HG03280 (cell line): ENCODE data around the gene LPP.

Experiments
- ATAC-seq: cut with Tn5 transposase; IDR thresholded peaks from one replicate; pipeline ENCODE4 v1.9.1; 2021; ENCODE audit warnings: mild to moderate bottlenecking, moderate library complexity; ENCODE audit not compliant: unreplicated experiment

LPP gene

DNA sequence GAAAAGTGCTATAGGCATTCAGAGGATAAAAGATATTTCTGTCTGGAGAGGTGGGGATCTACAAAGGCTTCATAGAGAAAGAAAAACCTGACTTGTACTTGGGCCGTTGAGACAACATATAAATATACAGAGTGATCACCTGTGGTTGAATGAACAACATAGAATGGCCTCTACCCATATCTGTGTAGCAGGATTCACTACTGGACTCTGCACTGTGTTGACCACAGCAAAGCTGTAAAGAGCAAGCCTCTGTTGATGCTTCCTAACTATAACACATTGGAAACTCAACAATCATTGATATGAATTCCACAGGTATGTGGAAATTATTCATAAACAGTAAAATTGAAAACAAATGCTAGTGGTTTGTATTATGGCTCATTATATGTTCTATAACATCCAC is 19.1 kb upstream of the LPP start:
- ATAC-seq: no peak

DNA sequence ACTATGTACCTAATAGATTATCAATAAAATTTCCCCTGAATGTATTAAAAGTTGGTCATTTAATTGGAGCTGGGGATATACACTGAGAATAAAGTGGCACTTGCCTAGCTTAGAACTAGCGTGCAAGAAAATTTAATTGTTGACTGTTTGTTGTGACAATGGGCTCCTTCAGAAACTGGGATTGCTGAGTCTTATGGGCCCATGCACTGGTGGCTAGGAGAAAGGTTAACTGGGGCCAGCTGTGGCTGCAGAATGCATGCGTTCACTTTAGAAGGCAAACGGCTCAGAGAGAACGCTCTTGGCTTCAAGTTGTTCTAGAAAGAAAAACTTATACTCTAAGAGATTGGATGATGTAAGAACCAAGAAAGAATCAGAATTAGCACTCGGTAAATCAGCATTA is 18.7 kb upstream of the LPP start:
- no peak for ATAC-seq

DNA sequence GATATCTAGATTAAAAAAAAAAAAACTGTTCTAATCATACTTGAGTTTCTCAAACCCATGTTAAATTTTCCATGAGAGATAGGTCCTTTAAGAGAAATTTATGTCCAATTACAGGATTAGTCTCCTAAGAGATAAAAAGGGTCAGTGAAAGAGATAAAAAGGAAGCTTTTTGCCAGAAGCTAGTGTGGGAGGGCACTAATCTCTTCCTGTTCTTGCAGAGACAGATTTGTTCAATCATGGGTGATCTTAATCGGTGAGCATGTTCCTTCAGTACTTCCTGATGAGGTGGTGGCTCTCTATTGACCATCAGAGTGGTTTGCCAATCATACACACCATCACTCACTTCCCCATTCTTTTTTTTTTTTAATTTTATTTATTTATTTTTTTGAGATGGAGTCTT is 16.9 kb upstream of the LPP start:
- no peak for ATAC-seq

DNA sequence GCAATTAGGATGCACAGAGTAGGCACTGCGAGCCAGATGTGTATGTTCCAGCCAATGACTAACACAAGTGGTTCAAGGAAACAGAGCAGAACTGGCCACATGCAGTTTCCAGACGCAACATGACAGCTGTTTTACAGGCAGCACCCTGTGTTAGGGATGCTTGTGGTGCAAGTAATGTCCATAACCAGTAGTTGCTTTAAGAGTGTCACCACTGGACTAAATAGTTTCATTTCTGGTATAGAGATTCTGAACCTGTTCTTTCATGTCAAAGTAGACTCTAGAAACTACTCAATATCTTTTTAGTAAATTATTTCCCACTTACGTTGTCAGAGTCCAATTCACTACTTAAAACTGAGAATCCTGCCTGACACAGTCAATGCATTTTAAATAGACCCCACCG is 14.5 kb upstream of the LPP start:
- ATAC-seq: no peak

DNA sequence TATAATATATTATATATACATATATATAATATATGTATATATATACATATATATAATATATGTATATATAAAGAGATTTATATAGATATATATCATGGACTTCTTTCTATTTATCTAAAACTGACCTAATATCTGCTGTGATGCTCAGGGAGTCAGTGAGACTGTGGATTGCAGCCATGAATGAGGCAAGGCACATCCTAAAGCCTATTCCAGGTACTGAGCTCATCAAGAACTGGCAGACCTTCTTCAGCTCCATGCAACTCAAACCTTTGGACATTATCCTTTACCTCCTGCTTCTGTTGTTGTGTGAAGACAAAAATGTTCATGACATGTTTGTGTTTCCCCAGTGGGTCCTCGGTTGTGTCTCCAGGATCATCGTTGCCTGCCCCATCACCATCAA is 7.7 kb upstream of the LPP start:
- no peak for ATAC-seq

DNA sequence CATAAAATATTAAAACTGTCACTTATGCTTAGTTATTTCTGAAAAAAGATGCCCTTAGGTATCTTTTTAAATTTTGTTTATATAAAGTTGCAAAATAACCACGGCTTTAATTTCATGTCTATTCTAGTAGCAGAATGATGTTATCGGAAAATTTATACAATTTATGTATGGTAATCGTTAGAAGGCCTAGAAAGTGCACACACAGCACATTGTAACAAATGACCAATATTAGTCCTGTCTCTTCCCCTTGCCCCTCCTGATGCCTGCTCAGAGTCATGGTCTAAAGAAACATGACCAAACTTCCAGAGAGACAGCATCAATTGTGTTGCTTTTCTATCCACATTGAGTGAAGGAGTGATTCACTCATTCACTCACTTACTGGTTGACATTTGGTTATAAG is 6.2 kb upstream of the LPP start:
- ATAC-seq: no peak

DNA sequence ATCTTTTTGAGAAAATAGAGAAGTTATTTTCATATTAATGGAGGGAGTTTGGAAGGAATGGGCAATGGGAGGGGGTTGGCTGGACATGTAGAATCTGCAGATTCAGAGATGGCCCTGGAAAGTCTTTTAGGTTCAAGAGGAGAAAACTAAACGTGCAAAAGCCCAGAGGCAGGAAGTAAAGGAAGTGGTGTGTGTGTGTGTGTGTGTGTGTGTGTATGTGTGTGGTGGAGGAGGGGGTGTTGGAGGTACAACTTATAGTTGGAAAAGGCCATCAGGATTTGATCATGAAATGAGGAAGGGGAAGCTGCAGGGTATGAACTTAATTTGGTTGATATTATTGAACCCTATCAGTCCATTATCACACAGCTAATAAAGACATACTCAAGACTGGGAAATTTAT is 5.6 kb upstream of the LPP start:
- ATAC-seq: no peak

DNA sequence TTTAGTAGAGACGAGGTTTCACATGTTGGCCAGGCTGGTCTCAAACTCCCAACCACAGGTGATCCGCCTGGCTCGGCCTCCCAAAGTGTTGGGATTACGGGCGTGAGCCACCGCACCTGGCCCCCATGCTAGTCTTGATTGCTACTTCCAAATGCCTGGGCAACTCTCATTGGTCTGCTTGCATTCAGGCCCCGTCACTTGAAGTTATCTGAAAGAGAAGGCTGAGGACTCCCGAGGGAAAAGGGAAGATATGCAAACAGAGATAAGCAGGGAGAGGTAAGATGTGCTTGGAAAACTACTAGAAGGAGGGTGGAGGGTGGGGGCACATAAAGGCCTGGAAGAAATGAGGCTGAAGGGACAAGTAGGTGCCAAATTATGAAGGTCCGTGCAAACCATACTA is 4.4 kb upstream of the LPP start:
- ATAC-seq: no peak

DNA sequence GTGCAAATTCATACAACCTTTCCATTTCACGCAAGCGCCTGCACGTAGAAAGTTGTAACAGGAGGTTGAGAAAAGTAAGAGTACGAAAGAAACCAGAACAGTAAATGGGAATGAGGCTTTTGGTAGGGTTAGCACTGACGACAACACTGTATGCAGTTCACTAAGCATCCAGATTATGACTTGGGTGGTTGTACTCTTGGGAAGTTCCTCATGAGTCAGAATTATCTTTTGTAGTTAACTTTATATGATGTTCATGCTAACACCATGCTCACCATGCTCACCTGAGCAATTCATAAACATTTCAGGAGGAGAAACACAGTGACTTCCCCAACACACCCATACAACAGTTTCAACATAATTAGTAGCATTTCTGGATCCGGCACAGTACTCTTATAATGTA is 3.0 kb upstream of the LPP start:
- no peak for ATAC-seq

DNA sequence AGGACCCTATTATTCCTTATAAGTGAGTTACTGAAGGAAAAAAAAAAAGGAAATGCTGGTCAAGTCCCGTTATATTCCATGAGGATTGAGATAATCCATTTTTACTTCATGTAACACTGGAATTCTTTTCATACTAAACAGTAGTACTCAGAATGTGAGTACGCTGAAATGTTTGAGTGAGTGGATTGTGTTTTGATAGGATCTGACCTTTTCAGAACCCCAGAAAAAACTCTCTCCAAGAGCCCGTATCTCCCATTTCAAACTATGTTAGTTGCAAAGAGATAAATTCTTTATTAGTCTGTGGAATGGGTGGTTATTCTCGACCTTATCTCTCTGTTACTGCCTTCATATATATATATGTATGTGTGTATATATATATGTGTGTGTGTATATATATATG is 2.5 kb upstream of the LPP start:
- no peak for ATAC-seq

DNA sequence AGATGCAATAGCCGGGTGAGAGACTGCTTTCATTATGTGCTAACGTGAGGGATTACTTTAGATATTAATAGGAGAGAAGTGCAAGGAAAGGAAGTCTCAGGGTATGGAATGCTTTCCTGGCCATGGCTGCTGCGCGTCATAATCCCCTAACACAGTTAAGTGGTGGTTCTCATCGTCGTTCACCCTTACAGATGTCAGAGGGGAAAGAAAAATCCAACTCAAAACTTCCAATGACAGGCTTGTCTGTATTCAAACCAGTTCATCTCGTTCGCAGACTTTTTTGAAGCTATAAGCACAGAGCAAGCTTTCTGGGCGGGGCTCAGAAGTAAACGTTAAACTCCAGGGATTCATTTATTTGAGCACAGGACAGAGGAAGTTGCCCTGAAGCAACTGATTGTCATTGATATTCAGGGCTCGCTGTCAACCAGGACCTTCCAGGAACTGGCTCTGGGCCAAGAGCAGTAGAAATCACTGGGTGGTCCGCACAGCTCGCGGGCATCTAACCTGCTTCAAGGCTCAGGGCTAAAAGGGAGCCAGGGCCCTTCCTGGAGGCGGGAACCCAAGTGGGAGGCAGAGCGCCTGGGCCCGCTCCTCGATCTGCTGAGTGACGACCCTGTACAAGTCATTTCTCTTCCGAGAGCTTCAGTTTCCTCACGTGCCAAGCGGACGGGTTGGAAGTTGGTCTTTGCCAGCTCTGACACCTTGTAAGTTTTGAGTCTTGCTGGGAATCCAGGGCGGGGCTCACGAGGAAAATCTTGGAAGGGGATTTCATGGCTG is 1.1 kb upstream of the LPP start:
- no peak for ATAC-seq

DNA sequence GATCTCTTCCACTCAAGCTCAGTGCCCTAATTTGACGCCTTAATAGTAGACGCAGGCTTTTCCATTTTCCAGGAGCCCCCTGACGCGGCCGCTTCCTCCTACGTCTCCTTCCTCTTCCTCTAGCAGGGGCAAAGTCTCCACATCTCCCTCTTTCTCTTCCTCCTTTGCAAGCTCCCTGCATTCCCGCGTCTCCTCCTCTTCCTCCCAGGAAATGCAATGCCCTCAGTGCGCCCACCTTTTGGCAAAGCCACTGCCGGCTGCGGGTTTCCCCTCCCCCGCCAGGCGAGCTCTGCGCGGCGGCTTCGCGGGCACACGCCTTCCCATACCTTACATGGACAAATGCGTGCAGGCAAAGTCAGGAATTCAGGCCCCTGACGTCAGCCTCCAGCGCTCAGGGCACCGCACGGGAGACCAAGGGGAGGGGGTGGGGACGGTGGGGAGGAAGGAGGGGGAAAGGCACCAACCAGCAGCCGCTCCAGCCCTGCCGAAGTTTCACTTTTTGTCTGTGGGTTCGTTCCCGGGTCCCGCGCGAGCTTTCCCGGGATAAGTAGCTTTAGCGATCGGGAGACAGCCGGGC is 432 bp upstream of the LPP start:
- peak; percentile 7 for ATAC-seq

DNA sequence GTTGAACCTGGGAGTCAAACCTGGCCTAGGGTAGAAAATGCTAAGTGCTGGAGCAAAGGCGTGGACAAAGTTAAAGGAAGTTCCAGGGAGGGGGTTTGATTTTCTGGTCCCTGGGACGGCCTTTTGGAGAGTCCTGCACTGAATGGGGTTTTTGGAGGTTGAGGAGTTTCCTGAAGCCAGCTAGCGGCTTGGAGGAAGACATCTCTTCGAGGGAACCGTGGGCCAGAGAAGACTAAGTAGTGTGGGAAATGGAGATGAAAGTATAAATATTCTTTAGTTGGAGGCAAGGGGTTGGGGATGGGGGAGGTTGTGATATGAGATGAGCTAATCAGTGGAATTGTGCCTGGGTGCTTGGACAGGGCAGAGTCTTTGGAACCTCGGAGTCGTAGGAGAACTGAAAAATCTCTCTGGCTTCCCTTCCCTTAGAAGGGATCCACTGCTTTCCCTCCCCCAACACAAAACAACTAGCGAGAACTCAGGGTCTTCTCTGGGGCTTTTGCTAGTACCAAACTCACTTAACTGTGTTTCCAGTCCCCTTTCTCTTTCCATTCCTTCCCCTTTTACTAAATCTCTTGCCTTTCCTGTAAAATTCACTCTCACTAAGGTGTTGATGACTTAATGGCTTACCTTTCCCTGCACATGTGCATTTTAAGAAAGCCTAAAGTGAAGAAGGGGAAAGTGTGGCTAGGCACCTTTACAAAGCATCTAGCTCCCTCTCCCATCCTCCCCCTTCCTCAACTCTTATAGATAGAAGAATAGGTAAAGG is 1.0 kb downstream of the LPP start:
- no peak for ATAC-seq

DNA sequence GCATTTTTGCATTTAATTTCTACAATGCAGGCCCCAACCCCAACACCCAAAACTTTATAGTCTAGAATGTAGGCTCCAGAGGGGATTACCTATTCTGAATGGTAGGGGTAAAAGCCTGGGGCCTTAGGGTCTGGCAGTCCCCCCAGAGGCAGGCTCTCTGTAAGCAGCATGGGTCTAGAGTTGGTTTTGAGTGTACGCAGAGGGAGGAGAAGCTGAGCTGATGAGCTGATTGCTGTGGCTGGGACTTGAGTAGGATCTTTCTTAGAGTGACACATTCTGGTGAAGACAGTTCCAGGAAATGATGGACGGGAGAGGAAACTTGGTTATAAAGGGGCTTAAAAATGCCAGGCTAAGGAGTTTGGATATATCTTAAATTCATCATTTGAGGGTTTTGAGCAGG is 2.1 kb downstream of the LPP start:
- no peak for ATAC-seq

DNA sequence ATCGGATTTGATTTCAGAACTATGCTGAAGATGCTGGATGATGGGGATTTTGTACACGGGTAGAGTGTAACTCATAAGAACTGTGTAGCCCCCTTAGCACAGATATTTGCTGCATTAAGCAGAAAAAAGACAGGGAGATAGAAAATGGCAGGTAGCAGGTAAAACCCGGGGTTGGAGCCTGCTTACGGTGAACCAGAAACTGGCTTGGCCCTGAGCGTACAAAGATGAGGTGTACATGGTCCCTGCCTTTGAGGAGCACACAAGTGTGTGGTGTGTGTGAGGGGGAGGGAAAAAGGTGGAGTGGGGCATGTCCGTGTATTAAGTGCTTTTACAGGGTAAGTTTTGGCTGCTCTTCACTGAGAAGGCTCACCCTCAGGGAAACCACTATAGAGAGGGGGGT is 3.5 kb downstream of the LPP start:
- no peak for ATAC-seq

DNA sequence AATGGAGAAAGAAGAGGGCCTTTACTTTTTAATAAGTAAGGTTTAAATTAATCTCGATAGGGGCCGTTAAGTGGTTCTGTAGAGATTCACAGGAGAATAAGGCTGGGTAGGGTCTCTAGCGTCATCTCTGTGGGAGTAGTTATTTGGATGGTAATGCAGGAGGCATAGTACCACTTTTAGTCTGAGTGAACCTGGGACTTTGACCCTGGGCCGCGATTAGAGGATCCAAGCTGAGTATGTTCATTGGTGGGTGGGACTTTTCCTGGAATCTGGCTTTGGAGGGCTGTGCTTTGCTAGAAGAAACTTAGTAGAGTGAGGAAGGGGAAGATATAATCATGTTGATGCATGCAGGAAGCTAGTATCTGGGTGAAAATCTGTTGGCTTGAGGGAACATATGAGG is 4.0 kb downstream of the LPP start:
- ATAC-seq: no peak

DNA sequence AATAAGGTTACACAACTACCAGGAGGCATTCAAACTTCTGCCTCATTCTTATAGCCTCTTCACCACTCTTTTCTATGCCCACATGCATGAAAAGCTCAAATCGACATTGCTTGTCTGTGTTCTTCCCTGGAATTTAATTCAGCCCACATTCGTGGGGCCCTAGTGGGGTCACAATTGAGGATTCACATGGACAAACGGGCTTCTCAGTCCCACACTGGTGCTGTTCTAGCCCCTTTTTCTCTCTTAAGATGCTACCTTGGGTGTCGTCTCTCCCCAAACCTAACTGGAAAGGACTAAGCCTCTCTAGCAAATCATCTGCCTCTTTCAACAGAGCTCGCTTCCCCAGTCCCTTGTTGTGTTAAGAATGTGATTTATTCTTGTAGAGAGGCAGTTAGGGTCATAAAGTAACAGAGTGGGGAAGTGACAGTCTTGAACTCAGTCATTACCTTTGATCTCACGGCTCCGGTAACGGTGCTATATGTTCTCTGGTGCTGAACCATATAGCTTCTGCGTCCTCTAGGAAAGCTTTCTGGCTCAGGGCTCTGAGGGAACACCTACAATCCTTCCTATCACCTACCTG is 4.9 kb downstream of the LPP start:
- no peak for ATAC-seq

DNA sequence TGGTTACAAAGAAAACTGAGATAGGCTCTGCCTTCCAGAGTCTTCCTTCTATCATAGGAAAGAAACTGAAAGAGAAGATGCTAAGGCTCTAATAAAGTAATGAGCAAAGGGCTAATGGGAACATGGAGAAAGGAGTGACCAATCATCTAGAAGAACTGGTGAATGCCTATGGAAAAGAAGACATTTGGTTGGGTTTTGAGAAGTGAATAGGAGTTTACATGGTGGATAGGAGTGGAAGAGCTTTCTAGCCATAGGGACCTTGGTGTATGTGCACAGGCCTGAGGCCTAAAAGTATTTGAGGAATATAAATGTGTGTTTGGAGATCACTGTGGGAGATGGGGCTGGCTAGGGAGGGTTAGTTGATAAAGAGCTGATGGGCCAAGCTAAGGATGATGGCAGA is 6.8 kb downstream of the LPP start:
- no peak for ATAC-seq

DNA sequence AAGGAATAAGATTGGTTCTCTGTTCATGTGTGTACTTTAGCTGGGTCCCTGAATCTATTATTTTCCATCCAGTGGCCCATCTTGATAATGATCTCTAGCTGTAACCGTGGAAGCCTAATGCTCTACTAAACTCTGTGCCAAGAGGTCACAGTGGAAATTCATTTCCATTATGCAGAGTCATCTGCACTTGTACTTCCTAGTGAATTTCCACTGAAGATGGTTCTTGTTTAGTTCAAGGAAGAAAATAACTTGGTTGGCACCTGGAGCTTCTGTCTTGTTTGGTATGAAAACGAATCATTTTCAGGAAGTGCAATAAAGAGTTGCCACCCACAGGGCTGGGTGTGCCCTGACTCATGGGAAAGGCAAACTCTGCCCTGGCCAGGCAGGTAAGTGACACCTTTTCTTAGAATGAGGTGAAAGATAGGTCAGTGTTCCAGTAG is 10.3 kb downstream of the LPP start:
- no peak for ATAC-seq

DNA sequence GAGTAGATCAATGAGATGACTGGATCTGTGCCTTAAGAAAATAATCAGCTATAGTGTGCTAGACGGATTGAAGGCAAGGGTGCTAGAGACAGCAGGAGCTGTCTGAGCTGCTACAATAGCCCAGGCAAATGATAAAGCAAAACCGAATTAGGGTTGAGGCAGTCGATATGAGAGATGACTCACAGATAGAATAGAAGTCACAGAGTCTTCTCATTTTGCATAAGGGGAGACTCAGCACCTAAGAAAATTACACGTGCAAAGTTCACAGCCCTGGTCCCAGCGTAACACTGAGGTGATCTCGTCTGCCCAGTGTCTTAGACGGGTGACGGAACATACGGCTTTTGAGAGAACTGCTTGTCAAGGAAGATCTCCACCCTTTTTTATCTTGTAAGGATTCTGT is 11.6 kb downstream of the LPP start:
- ATAC-seq: no peak

DNA sequence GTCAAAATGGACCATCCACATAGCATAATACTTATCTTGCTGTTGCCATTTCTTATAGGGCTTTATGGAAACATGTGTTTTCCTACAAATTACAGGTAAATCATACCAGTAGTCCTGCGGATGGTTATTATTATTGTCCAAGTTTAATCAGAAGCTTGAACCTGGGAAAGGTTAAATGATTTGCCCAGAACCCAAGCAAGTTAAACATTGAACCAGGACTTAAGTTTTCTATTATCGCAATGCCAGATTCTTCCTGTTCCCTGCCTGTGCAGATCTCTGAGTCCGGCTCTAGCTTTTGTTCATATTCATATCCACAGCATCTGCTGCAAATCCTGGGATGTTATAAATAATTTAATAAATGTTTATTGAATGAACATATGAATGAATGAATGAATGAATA is 12.5 kb downstream of the LPP start:
- ATAC-seq: no peak

DNA sequence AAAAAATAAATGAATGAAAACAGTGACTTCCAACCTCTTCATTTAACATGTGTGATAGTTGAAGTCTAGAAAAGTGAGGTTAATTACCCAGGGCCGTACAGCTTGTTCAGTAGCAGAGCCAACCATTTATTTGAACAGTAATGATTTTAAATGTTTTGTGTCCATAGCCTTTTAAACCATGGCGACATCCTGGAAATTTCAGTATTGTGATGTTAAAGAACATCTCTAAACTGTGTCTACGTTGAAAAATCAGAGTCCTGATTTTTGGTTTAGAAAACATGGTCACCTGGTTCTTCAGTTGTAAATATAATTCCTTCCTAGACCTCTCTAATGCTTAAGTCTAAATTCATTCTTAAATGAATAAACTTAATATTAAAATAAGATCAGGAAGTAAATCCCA is 14.2 kb downstream of the LPP start:
- ATAC-seq: no peak
